Kidney epithelial cell (primary cell): ENCODE measurements around the gene TTC3. TPM values are rescaled to one million over a fixed set of nuclear protein-coding genes. Genes with fewer than 3 reads are reported as not detected.

Experiments used
- DNase-seq: peaks from one replicate; pipeline ENCODE4 v3.0.0-alpha.2; 2010; ENCODE audit warnings: low read depth
- H3K27me3 ChIP-seq: 2 replicates; pipeline ENCODE4 v1.6.0; 2011; ENCODE audit warnings: low read length; ENCODE audit not compliant: control insufficient read depth, insufficient read depth
- H3K36me3 ChIP-seq: 2 replicates; pipeline ENCODE4 v1.5.1; 2011; ENCODE audit warnings: low read length; ENCODE audit not compliant: control insufficient read depth, insufficient read depth
- H3K4me3 ChIP-seq: 2 replicates; pipeline ENCODE4 v1.5.1; 2011; ENCODE audit warnings: low read depth, mild to moderate bottlenecking, control low read depth, low read length
- total RNA-seq: library from RNA; depleted of rRNA; stranded (reverse); fragments of >200 nt; gene quantifications from 2 replicates; pipeline ENCODE4 v1.2.3, GENCODE V29; 2015
- TF ChIP-seq, protein P1 (sequence below): IDR thresholded peaks from 2 replicates; pipeline ENCODE4 v1.5.1; 2011; ENCODE audit warnings: mild to moderate bottlenecking, moderate library complexity, low read length, control low read depth, inconsistent platforms; ENCODE audit not compliant: insufficient read depth, poor library complexity, severe bottlenecking

TTC3 gene, protein sequence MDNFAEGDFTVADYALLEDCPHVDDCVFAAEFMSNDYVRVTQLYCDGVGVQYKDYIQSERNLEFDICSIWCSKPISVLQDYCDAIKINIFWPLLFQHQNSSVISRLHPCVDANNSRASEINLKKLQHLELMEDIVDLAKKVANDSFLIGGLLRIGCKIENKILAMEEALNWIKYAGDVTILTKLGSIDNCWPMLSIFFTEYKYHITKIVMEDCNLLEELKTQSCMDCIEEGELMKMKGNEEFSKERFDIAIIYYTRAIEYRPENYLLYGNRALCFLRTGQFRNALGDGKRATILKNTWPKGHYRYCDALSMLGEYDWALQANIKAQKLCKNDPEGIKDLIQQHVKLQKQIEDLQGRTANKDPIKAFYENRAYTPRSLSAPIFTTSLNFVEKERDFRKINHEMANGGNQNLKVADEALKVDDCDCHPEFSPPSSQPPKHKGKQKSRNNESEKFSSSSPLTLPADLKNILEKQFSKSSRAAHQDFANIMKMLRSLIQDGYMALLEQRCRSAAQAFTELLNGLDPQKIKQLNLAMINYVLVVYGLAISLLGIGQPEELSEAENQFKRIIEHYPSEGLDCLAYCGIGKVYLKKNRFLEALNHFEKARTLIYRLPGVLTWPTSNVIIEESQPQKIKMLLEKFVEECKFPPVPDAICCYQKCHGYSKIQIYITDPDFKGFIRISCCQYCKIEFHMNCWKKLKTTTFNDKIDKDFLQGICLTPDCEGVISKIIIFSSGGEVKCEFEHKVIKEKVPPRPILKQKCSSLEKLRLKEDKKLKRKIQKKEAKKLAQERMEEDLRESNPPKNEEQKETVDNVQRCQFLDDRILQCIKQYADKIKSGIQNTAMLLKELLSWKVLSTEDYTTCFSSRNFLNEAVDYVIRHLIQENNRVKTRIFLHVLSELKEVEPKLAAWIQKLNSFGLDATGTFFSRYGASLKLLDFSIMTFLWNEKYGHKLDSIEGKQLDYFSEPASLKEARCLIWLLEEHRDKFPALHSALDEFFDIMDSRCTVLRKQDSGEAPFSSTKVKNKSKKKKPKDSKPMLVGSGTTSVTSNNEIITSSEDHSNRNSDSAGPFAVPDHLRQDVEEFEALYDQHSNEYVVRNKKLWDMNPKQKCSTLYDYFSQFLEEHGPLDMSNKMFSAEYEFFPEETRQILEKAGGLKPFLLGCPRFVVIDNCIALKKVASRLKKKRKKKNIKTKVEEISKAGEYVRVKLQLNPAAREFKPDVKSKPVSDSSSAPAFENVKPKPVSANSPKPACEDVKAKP (N-terminal part only)
- 126 and 139 TPM in 2 replicates for total RNA-seq

DNA sequence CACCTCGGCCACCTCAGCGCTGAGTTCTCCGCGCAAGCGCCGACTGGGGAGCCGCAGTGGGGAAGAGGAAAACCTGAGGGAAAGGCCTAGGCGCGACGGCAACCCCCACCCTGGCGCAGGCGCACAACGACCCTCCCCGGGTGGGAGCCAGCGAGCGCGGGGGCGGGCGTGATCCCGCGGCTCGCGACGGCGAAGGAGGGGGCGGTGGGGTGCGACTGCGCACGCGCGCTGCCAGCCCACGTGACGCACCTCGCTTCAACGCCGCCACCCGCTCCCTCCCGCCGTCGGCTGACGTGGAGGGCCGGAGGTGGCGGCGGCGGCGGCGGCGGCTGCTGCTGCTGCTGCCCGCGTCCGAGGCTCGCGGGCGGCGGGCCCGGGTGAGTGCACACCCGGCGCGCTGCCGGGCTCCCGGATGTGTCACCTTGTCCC is at the start of gene TTC3, which contains the start of gene PIGP:
Gene TTC3, plus strand, starts transcription at position 267 of the 429 bp plus-strand sequence. CDS start 14,004 bp downstream, outside the sequence.
Gene PIGP, minus strand, starts transcription at position 84 of the 429 bp plus-strand sequence. CDS start 556 bp downstream, outside the sequence.
- H3K27me3 ChIP-seq: no peaks in the 10 kb centered on the region
- H3K4me3 ChIP-seq: peak within 1 kb of the TSS; percentile 86
- TF ChIP-seq, protein P1, sequence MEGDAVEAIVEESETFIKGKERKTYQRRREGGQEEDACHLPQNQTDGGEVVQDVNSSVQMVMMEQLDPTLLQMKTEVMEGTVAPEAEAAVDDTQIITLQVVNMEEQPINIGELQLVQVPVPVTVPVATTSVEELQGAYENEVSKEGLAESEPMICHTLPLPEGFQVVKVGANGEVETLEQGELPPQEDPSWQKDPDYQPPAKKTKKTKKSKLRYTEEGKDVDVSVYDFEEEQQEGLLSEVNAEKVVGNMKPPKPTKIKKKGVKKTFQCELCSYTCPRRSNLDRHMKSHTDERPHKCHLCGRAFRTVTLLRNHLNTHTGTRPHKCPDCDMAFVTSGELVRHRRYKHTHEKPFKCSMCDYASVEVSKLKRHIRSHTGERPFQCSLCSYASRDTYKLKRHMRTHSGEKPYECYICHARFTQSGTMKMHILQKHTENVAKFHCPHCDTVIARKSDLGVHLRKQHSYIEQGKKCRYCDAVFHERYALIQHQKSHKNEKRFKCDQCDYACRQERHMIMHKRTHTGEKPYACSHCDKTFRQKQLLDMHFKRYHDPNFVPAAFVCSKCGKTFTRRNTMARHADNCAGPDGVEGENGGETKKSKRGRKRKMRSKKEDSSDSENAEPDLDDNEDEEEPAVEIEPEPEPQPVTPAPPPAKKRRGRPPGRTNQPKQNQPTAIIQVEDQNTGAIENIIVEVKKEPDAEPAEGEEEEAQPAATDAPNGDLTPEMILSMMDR: no peak
- peak; percentile 52 for DNase-seq
- no peaks in the 10 kb centered on the region for H3K36me3 ChIP-seq

DNA sequence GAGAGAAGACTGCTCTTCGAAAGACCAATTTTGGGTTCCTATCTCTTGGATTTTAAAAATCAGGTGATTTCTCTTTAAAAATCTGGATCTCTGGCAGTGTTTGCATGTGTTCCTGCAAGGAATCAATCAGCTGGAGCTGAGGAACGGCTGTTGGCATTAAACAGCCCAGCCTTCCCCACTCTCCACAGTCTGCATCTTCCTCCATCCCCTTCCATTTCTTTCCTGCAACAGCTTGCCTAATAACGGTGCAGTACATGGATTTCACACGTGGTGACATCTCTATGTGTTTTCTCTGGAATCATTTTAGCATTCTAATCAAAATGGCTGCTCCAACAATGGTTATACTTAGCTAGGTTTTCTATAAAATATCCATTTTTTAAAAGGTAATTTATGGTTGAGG is 46.6 kb upstream of the TTC3 start:
- no peaks in the 10 kb centered on the region for H3K36me3 ChIP-seq
- TF ChIP-seq, protein P1: no peak
- H3K4me3 ChIP-seq: no peak overlapping the region
- DNase-seq: no peak
- H3K27me3 ChIP-seq: no peaks in the 10 kb centered on the region

DNA sequence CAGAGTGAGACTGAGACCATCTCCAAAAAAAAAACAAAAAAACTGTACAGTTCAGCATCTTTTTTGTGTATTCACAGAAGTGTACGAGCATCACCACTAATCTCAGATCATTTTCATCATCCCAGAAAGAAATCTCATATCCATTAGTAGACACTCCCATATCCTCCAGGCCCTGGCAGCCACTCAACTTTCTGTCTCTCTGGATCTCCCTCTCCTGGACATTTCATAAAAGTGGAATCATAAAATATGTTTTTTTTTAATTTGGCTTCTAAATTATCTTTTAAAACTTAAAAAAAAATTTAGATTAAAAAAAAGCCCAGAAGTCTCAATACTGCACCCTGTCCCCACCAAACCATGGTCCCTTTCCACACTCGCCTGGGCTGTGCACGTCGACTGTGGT is 44.5 kb upstream of the TTC3 start:
- H3K36me3 ChIP-seq: no peaks in the 10 kb centered on the region
- TF ChIP-seq, protein P1: no peak
- DNase-seq: no peak
- no peaks in the 10 kb centered on the region for H3K27me3 ChIP-seq
- no peak overlapping the region for H3K4me3 ChIP-seq

DNA sequence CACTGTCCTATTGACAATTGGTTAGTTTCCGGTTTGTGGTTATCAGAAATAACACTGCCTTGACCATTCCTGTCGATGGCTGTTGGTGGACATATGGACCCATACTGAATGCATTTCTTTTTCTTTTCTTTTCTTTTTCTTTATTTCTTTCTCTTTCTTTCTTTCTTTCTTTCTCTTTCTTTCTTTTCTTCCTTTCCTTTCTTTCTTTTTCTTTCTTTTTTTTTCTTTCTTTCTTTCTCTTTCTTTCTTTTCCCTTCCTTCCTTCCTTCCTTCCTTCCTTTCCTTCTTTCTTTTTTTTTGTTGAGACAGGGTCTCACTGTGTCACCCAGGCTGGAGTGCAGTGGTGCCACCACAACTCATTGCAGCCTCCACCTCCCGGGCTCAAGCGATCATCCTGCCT is 42.2 kb upstream of the TTC3 start:
- H3K36me3 ChIP-seq: no peaks in the 10 kb centered on the region
- no peak for DNase-seq
- no peak overlapping the region for H3K4me3 ChIP-seq
- no peaks in the 10 kb centered on the region for H3K27me3 ChIP-seq
- TF ChIP-seq, protein P1: no peak

DNA sequence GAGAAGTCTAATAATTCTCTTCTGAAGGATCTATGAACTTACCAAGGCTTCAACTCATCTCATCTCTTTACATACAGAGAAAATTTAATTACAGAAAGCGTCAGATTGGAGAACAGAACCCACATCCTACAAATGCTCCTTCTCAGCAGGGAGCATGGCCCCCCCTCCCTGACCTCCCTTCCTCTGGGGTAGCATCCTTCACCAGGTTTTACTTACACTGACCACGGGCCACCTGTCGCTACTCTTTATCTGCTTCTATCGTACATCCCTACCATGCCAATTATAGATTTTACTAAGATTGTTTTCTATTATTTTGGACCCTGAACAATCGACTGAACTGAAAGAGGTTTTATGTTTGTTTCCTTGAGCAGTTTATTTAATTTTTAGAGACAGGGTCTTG is 40.8 kb upstream of the TTC3 start:
- no peaks in the 10 kb centered on the region for H3K36me3 ChIP-seq
- DNase-seq: no peak
- no peaks in the 10 kb centered on the region for H3K27me3 ChIP-seq
- TF ChIP-seq, protein P1: no peak
- H3K4me3 ChIP-seq: no peak overlapping the region
